HG02763 (cell line): Measurements from ENCODE around the gene KIF26B.
"Not testable (repeated sequence)": the region's sequence is repeated elsewhere in the genome, so short reads cannot be mapped to it uniquely, and the experiment has no call there.

Experiments
- ATAC-seq: cut with Tn5 transposase; IDR thresholded peaks from one replicate; pipeline ENCODE4 v1.9.1; 2021; ENCODE audit warnings: mild to moderate bottlenecking, moderate library complexity; ENCODE audit not compliant: unreplicated experiment

KIF26B gene

GRCh38 chr1:245154429-245155271, at the start of gene KIF26B:
KIF26B (plus strand) TSS chr1:245154985; CDS start chr1:245155425, 440 bp downstream.
- ATAC-seq: no peak

DNA sequence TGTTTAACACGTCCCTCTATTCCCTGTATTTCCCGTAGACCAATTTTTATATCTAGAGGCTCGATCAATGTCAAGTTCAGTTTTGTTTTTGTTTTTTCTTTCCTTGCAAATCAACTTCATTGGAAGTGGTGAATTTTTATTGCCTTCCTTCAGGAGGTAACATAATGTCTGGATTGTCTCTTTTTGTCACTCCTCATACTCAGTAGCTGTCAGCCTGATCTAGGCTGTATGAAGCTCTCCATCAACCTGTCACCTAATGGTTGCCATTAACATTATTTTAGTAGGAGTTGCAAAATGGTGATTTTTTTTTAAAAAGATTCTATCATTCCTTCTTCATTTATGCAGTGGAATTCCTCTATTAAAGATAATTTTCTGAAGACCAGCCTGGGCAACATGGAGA, 49.7 kb upstream of the KIF26B start:
- no peak for ATAC-seq

GRCh38 chr1:245105815-245106410, 48.9 kb upstream of the KIF26B start:
- no peak for ATAC-seq

GRCh38 chr1:245107776-245108114, 47.0 kb upstream of the KIF26B start:
- ATAC-seq: no peak

- ATAC-seq: no peak
These were observed 46.5 kb upstream of the KIF26B start for GRCh38 chr1:245108246-245108645.

DNA sequence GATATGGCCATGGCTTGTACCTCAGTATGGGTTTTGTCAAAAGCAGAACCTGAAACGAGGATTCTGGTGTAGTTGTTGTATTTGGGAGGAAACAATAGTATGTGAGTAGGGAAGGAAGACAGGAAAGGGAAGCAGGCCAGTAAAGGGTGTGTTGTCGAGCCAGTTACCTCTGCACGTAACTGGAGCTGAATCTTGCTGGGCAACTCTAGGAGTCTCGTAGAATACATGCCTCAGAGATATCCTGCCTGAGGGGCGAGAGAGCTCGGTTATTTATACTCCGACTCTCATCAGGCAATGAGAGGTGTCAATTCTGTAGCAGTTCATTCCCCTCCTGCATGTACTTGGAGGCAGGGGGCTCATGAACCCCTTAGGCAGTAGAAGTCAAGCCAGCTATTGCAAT, 45.9 kb upstream of the KIF26B start:
- no peak for ATAC-seq

DNA sequence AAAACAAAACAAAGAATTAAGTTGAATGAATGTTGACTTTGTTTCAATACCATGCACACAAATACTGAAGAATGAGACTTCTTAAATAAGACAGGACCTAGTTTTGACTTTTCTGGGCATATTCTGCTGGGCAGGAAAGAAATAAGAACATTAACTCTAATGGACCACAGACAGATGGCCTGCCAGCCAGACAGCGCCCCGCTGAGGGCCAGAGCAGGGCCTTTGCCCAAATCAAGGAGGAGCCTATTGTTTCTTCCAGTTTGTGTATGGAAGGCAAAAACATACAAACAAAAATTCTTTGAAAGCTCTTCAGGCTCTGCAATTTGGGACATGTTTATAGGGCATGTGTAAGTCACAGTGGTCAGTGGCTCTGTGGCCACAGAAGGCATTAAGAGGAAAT, 44.4 kb upstream of the KIF26B start:
- no peak for ATAC-seq

DNA sequence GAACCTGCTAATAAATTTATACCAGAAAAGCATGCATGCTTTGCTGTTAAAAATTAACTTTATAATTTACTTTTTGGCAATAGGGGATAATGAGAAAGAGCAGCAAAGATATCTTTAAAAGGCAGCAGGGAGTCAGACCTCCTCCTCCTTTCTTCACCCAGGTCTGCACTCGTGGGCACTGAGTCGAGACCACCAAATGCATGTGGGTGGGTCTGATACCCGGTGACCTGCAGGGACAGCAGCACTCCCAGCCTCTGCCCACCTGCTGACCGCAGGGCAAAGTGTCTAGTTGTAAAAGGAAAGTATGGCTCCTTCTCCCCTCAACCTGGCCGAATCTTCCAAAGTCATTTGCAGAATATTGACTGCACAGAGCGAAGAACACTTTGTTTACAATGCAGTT, 43.7 kb upstream of the KIF26B start:
- ATAC-seq: no peak

- ATAC-seq: no peak
These were observed 41.1 kb upstream of the KIF26B start for GRCh38 chr1:245113649-245114048.

GRCh38 chr1:245116131-245116530, 38.7 kb upstream of the KIF26B start:
- ATAC-seq: no peak

GRCh38 chr1:245116751-245117150, 38.0 kb upstream of the KIF26B start:
- ATAC-seq: no peak

DNA sequence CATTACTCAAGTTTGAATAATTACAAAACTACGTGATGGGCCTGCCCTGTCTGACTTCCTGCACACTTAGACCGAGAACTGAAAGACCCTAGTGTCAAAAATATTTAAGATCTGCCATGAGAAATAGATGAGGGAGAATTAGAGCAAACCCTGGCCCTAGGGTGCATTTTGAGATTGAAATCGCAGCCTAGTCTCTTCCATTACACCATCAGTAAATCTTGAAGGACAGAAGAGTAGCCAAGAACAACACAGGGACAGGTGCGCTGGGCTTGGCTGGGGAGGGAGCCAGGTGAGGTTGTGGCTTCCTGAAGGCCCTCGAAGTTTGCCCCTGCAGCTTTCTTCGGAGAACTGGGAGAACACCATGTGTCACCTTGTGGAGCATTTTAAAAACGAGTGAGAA, 36.7 kb upstream of the KIF26B start:
- no peak for ATAC-seq

DNA sequence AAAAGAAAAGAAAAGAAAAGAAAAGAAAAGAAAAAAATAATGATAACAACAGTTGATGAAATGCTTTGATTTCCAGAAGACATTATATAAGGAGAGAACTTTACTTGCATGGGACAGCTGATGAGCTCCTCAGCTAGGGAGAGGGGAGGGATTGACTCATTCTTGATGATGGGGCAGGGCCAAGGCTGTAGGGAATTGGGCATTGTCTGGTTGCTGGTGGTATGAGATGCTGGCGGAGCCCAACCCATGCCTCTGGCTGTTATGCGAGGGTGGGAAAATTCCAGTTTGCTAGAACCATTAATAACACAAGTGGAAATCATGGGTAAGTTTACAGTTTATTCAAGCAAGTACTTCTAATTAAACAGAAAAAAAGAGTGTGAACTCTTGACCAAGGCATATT, 36.0 kb upstream of the KIF26B start:
- ATAC-seq: no peak

GRCh38 chr1:245121523-245121922, 33.3 kb upstream of the KIF26B start:
- no peak for ATAC-seq

GRCh38 chr1:245124241-245124640, 30.5 kb upstream of the KIF26B start:
- no peak for ATAC-seq

- no peak for ATAC-seq
These were observed 30.1 kb upstream of the KIF26B start for GRCh38 chr1:245124644-245125043.

- no peak for ATAC-seq
These were observed 28.3 kb upstream of the KIF26B start for GRCh38 chr1:245126530-245126929.

DNA sequence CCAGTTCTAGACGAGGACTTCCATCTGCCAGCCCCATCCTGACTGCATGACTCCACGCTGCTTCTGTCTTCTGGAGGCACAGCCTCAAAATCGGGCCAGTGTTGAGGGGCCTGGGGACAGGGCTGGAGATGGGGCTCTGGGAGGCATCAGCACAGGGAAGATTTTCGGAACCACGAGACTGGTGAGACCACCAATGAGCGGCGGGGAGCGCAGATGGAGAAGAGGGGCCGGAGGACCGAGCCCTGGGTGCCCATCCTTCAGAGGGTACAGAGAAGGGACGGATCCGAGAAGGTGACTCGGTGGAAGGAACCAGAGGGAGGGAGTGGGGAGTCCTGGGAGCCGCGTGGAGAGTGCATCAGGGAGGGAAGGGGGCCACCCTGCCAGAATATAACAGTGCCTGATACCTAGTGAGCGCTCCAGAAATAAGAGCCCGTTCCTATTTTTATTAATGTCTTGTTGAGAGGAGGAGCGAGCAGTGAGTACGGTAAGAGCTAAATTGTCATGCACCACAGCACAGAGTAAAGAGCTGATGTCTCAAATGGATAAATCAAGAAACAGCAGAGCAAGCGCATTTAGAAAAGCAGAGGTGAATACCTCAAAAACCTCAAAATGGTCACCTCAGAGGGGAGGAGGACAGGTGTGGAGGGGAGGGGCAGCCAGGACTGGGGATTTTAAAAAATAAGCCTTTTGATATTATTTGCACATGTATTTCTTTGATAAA, 26.2 kb upstream of the KIF26B start:
- ATAC-seq: no peak

GRCh38 chr1:245129319-245130240, 25.2 kb upstream of the KIF26B start:
- ATAC-seq: no peak

- ATAC-seq: not testable (repeated sequence)
These were observed 24.3 kb upstream of the KIF26B start for GRCh38 chr1:245130281-245131025.
